NCI-H345 (cell line): Measurements from ENCODE around the gene COPS2.
"Not testable (repeated sequence)": the region's sequence is repeated elsewhere in the genome, so short reads cannot be mapped to it uniquely, and the experiment has no call there.

Source experiments
- DNase-seq: peaks from one replicate; lab custom pipeline; 2025; lab: John Stamatoyannopoulos, UW

Gene COPS2

DNA sequence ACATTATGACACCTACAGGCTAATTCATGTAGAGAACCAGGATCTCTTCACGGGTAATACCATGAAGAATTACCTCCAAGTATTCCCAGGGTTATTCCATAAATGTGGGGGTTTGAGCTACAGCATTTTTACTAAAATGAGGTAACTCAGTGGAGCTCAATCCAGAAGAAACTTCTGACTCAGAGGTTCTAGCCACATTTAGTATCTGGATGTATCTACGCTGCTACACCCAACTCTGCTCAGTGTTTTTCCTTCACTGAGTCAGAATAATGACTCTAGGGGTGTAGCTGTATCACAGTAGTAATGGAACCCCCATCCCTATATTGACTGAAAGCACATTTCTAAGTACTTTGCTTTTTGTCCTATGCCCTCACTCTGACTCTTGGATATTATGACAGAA, 52.4 kb downstream of the COPS2 start:
- no peak for DNase-seq

DNA sequence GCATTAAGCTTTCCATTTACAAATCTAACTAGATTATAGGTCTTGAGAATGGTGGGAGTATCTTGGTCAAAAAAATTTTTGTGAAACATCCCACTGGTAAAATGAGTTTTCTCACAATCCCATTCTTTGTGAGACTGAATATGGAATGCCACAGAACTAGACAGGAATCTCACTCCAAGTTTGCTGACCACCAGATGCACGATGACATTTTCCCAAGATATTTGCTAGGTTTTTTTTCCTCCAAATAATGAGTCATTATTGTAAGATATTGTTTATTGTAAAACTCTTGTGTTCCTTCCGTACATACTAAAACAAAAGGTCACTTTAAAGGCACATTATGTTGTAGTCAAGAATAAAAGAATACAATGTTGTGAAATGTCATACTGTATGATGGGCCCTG, 53.9 kb downstream of the COPS2 start:
- no peak for DNase-seq

DNA sequence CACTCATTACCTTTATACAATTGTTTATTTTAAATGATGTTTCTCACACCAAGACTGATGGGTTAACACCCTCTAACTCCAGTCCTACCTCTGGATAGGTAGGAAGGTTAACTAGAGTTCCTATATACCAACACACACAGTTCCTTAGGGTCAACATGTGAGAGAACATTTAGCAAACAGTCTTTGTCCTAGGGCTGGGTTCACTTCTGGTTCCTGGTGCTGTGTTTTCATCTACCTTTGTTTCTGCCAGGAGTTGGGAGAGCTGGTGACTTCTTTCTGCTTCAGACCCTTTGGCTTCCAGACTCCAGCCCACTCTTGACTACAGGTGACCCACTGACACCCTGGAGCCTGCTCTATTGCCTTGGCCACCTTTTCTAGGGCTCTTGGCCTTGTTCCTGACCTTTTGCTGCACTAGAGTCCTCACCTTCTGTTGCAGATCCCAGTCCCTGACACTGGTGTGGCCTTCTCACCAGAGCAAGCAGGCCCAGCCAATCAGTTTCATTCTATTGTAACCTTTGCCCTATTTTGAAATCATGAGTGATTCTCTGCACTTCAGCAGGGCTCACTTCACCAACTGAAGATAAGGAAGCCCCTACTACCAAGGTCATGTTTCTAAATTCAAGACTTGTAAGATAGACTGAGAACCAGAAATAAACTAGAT, 59.2 kb downstream of the COPS2 start:
- DNase-seq, result no peak

DNA sequence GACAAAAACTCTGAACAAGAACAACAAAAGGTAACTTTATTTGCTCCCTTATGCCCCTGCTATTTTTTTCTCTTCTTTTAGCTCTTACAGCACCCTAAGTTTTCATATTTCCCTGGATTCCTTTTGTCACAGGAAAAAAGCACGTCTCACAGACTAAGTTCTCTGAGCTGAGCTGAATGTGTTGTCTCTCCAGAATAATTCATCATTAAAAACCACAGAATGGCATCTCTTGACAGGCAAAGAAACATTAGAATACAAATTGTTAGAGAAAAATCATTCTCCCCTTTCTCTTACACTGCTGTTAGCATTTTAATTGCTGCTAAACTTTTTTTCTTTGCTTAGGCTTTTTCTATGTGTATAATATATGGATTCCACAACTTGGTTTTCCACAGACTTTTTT, 60.5 kb downstream of the COPS2 start:
- DNase-seq, result no peak

DNA sequence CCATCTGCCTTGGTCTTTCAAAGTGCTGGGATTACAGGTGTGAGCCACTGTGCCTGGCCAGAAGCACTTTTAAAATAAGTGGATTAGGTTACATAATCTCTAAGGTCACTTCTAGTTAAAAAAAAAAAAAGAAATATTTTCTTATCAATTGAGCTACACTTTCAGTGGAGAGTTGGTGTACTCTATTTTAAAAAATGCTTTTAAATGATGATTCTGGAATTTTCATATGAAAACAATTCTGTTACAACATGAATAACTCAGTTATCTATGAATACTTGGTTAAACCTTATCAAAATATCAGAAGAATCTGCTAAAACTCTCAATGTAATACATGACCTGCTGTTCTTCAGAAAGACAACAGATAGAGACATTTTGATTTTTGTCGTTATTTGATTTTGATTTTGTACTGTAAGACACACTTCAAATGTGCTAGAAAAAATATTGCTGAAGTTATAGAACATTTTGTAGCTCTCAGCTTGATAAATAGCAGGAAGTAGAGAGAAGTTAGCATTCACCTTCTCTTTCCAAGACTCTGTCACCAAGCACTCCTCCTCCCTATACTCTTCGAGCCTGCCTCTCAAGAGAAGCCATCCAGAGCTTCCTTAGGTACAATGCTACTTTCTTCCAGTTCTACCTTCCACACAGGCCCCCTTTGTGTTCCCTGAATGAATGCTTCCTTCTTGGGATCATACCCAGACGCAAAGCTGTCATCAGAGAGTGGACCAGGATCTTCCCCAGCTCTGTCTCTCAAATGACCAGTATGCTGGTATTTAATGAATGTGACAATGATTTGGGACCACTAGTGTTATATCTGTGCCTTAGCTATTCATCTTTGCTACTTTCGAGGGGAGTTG, 61.9 kb downstream of the COPS2 start:
- no peak for DNase-seq

DNA sequence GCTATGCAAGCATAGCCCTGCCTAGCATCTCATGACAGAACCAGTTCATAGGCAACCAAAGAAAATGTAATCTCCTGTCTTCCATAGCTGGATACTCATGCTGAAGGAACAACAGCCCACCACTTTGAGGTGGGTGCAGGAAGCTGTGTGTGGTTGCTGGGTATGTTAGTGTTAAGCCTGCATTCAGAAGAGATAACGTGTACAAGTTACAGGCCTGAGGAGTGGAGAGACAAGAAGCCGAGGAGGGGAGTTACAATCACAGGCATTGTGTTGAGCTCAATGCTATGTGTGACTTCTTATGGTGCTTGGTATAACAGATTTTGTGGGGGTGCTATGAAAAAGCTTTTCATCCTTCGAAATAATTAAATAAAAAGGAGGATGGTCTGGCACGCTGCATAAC, 66.4 kb downstream of the COPS2 start:
- no peak for DNase-seq

DNA sequence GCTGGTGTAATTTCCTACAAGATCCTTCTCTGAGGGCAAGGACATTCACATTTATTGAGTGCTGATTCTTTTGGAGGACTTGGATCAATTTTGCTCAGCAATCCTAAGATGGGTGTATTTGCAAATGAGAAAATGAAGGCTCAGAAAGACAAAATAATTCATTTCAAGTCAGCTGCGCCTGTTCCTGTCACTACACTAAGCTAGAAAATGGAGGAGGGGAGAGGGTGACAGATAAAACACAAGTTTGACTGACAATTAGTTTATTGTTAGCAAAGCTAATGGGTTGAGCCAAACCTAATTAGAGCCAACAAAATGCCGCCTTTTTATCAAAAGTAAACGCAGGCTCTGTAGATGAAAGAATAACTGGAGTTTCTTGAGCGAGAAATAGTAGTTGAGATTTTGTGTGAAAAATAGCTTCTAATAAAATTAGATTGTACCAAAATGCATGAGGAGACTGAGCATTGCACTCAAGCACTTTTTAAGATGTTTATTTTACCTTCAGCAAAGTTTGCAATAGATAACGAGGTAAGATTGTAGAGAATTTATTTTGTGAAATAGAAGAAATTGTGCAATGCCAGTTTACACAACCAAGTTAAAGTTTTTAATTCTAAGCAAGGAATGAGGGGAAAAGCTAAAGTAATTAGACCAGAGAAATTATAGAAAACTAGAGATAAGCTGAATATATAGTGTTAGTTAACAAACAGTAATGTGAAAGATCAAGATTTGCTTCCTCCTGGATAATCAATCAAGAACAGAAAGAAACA, 69.5 kb downstream of the COPS2 start:
- DNase-seq, result no peak

DNA sequence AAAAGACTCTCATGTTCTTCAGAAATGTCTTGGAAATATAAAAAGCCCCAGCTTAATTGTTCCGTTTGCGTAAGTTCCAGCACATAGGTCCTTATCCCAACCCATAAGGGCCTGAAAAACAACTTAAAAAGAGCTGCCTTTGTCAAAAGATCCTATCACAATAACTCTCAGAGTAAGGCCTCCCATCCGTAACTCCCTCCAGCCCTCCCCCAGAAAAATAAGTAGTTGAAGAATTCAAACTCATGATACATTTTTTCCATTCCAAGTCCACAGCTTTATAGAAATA, 71.2 kb downstream of the COPS2 start:
- no peak for DNase-seq

DNA sequence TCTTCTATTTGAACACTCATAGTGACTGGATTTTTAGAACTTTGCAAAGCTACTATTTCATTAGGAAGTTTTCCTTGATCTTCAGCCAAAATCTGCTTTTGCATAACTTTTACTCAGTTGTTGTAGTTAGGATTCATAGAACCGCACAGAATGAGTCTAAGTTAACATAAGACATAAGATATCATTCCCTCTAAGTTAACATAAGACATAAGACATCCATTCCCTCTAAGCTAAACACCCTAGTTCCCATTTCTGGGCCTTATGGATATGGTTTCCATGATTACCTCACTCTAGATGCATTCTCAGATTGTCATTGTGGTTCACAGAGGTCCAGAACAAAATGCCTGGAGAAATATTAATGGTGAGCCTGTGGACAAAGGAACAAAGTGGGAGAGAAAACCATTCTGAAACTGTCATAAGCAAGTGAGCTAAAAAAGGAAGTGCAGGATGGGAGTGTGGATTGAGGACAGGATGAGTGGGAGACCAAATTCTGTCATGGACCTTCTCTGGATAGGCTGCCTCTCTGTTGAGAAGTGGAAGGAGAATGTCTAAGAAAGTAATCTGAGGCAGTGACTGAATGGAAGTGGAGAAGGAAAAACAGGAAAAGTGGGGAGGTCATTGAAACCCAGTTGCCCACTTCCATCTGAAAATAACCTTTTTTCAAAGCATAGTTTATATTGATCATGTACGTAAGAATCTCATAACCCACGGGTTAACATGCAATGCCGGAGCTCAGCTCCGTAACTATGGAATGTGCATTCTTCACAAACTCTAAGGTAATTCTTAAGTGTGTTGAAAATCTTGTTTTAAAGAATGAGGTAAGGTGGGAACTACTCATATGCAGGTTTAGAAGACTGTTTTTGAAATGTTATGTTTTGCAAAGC, 71.8 kb downstream of the COPS2 start:
- no peak for DNase-seq

DNA sequence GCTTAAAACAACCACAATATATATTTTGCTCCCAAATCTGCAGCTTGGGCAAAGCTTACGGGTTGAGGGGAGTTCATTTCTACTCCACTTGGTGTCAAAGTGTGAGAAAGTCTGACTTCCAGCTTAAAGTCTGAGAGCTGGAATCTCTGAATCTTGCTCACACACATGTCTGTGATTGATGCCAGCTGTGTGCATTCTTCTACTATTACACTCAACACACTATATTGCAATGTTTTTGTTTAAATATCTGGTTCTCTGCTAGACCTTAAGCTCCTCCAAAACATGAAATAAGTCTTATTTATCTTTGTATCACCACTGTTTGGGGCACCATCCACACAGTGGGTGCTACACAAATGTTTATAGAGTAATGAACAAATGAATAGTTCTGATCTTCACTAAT, 72.4 kb downstream of the COPS2 start:
- DNase-seq, result no peak

DNA sequence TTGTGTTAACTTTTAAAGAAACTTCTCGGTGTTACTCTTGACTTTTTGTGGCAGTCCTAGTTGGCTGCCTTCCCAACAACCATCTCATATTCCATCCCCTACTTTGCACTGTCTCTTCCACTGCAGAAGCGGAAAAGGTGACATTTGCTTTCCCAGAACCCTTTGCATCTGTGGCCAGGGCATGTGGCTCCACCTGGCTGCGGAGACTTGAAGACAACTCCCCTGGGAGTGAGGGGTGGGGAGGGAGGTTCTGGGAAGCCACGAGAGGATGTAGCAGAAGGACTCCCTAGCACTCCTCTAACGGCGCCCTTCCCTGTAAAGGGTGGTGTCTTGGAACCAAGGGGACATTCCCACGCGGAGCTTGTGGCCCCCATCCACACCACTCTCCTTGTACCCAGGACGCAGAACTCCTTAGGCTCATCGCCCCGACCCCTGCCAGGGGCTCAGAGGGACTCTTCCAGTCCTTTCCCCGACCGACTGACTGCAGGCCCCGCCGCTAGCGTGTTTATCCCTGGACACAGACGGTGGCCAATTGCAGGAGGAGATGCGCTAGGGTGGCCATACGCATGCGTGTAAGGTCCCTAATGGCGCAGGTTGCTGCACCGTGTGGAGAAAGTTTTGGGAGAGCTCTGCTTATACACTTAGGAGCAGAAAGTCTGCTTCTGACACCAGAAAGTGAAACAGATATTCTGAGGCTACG, 75.9 kb downstream of the COPS2 start:
- DNase-seq, result no peak

DNA sequence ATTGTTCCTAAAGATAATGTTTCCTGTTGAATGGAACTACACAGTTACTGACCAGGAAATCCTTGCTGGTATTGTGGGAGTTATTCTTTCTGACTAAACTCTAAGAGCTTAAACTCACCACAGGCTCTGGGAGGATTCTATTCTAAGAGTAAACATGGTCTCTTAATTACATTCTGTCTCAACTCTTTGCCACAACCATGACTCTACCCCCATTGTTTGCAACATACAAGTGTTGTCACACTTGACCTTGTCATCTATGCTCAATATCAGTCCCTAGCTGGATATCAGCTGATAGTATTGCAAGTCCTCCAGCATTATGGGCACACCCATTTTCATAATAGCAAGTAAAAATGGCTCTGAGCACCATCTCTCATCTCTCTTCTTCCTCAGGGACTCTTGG, 79.5 kb downstream of the COPS2 start:
- no peak for DNase-seq

DNA sequence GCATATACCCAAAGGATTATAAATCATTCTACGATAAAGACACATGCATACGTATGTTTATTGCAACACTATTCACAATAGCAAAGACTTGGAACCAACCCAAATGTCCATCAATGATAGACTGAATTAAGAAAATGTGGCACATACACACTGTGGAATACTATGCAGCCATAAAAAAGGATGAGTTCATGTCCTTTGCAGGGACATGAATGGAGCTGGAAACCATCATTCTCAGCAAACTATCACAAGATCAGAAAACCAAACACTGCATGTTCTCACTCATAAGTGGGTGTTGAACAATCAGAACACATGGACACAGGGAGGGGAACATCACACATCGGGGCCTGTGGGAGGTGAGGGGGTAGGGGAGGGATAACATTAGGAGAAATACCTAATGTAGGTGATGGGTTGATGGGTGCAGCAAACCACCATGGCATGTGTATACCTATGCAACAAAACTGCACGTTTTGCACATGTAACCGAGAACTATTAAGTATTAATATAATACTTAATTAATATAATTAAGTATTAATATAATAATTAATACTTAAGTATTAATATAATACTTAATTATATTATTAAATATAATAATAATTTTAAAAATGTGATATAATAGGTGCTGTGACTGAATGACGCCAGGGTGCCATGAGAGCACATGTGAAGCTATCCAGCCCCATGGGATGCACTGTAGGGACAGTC, 80.7 kb downstream of the COPS2 start:
- not testable (repeated sequence) for DNase-seq
